Thymus (tissue), 11 donors: ENCODE data around the gene ACKR1. TPM values are rescaled to one million over a fixed set of nuclear protein-coding genes. Genes with fewer than 3 reads are reported as not detected.

Source experiments
- DNase-seq, 9 donors: peaks; one replicate each; pipeline ENCODE4 v3.0.0-alpha.2; 2013; ENCODE audit warnings: low spot score in 9 of 9, low read depth in 6 of 9, missing footprints in 1 of 9
- H3K27ac ChIP-seq, 2 donors: one replicate each; pipeline ENCODE4 v1.5.1; 2013; ENCODE audit warnings: control low read depth in 1 of 2, low read depth in 1 of 2, low read length in 1 of 2, mild to moderate bottlenecking in 1 of 2, moderate library complexity in 1 of 2
- H3K27me3 ChIP-seq, 2 donors: one replicate each; pipeline ENCODE4 v1.5.1; 2013; ENCODE audit warnings: low read length in 1 of 2; ENCODE audit not compliant: control insufficient read depth in 2 of 2, insufficient read depth in 1 of 2
- H3K36me3 ChIP-seq, 2 donors: one replicate each; pipeline ENCODE4 v1.5.1; 2013; ENCODE audit warnings: low read length in 1 of 2, mild to moderate bottlenecking in 1 of 2, moderate library complexity in 1 of 2; ENCODE audit not compliant: control insufficient read depth in 2 of 2, insufficient read depth in 2 of 2
- H3K4me1 ChIP-seq, 2 donors: one replicate each; pipeline ENCODE4 v1.5.1; 2013; ENCODE audit warnings: low read length in 2 of 2; ENCODE audit not compliant: control insufficient read depth in 2 of 2, insufficient read depth in 2 of 2
- H3K4me3 ChIP-seq, 2 donors: one replicate each; pipeline ENCODE4 v1.5.1; 2013; ENCODE audit warnings: low read length in 2 of 2, control low read depth in 1 of 2, mild to moderate bottlenecking in 1 of 2
- H3K9me3 ChIP-seq, 2 donors: one replicate each; pipeline ENCODE4 v1.5.1; 2013; ENCODE audit warnings: low read length in 1 of 2, mild to moderate bottlenecking in 1 of 2; ENCODE audit not compliant: control insufficient read depth in 2 of 2, insufficient read depth in 1 of 2
- WGBS: extraction: QIAGEN DNeasy Blood & Tissue Kit; methylation state at CpG from one replicate; pipeline ENCODE4 v1.1.7; 2013; 5-methylcytosine and 5-hydroxymethylcytosine counted together
- polyA plus RNA-seq: library from polyadenylated mRNA; stranded (reverse); fragments of 200-250 nt; gene quantifications from one replicate; pipeline ENCODE4 v1.2.3, GENCODE V29; 2013
- total RNA-seq: library from RNA; stranded (reverse); fragments of 120-200 nt; gene quantifications from one replicate; pipeline ENCODE4 v1.2.4, GENCODE V29; 2013
- donor health status: healthy.

The ACKR1 gene
- total and polyA plus RNA-seq, 2 donors: 11.6 to 44.4 TPM

DNA sequence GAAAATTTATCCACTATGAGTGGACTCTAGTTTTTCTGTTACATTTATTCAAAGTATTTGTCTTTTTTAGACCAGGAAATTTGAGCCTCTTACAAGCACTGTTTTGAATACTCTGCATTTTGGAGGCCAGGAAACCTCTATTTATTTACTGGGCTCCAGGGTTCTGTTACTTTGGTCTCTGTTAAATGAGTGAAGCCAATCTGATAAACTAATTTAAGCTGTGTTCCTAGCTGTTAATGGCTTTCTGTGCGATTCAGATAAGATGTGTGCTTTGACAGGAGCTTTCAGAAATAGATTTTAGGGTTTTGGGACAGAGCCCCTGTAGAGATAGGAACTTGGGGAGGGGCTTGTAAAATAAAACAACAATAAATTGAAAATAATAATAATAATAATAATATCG is 23.9 kb downstream of the ACKR1 start:
- WGBS: 84% methylated on average over 2 of the region's 2 CpGs
- no peak overlapping the region for H3K27ac ChIP-seq
- no peaks in the 10 kb centered on the region for H3K27me3 ChIP-seq
- H3K9me3 ChIP-seq: no peaks in the 10 kb centered on the region
- no peaks in the 10 kb centered on the region for H3K36me3 ChIP-seq
- H3K4me3 ChIP-seq: no peak overlapping the region
- no peak for DNase-seq
- no peaks in the 10 kb centered on the region for H3K4me1 ChIP-seq

- no peaks in the 10 kb centered on the region for H3K27me3 ChIP-seq
- H3K9me3 ChIP-seq: no peaks in the 10 kb centered on the region
- H3K36me3 ChIP-seq: no peaks in the 10 kb centered on the region
- 95% methylated on average over 8 of the region's 8 CpGs for WGBS
- H3K4me3 ChIP-seq: no peak overlapping the region
- H3K4me1 ChIP-seq: no peaks in the 10 kb centered on the region
- H3K27ac ChIP-seq: no peak overlapping the region
- DNase-seq: no peak
Observed at GRCh38 chr1:159229260-159229885, 24.7 kb downstream of the ACKR1 start.

DNA sequence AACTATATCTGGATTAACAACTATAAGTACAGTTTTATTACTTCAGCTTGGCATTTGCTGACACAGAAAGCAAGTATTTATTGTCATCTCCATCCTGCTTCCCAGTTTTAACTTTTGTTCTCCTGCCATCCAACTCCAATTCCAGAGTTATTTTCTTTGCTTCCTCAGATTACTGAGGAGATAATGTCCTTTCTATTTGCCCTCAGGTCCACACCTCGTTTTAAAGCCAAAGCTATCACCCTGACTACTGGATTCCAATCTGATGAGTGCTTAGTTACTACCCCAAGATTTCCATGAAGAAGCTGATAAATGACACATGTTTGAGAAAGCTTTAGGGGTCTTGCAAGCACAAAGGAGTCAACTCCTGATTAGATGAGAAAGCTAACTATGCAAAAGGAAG is 25.2 kb downstream of the ACKR1 start:
- Histone ChIP-seq H3K4me3 (no peak overlapping the region), H3K36me3 (no peaks in the 10 kb centered on the region), H3K27me3 (no peaks in the 10 kb centered on the region), H3K4me1 (no peaks in the 10 kb centered on the region), H3K27ac (no peak overlapping the region), H3K9me3 (no peaks in the 10 kb centered on the region)
- WGBS: 54% methylated on average over 1 of the region's 1 CpG
- DNase-seq: no peak

DNA sequence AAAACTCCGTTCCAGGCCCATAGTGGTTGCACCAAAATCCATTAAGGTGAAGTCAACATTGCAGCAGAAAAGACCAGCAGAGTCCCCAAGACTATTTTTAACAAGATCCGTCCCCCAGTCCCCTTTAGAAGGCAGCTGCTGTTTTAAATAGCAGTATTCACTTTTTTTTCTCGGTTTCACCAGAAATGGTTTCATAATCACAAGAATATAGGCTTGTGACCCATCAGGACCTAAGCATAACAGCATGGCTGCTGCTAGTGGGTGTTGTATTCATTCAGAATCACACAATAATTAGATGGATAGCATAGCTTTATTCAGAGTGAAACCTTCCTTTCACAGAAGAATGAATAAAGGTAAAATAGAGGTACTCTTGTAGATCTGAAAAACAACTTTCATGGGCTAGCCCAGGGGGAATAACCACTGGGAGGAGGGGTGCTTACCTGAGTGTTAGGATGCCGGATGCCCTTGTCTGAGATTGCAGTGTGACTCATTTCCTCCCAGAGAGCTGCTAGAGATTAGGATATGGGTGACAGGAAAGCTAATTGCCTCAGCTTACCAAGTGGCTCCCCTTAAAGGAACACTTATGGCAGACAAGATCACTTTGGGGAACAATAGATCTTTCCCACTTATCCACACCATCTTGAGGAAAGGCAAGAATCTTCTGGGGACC is 35.0 kb downstream of the ACKR1 start:
- Histone ChIP-seq H3K9me3 (no peaks in the 10 kb centered on the region), H3K4me1 (no peaks in the 10 kb centered on the region), H3K27me3 (no peaks in the 10 kb centered on the region), H3K27ac (no peak overlapping the region), H3K36me3 (no peaks in the 10 kb centered on the region), H3K4me3 (no peak overlapping the region)
- WGBS: 84% methylated on average over 4 of the region's 4 CpGs
- no peak for DNase-seq

DNA sequence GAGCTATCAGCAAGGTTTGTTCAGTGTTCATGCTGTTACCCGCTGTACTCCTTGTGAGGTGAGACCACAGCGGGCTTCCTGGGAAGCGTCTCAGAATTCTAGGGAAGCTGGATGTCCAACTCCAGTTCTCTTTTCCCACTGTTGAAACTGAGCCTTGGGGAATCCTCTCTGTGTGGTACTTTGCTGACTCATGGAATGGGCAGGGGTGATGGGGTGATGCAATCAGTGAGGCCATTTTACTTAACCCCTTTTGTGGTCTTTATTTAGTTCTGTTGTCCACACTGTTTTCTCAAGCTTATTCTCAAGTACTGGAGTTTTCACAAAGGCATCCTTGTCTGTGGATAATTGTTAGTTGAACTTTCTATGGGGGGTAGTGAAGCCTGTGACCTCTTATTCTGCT is 42.6 kb downstream of the ACKR1 start:
- Histone ChIP-seq H3K27me3 (no peaks in the 10 kb centered on the region), H3K4me3 (no peak overlapping the region), H3K4me1 (no peaks in the 10 kb centered on the region), H3K36me3 (no peaks in the 10 kb centered on the region), H3K27ac (no peak overlapping the region), H3K9me3 (peaks cover 0 to 9% of the 10 kb centered on the region in 2 donors)
- 80% methylated on average over 3 of the region's 3 CpGs for WGBS
- no peak for DNase-seq

DNA sequence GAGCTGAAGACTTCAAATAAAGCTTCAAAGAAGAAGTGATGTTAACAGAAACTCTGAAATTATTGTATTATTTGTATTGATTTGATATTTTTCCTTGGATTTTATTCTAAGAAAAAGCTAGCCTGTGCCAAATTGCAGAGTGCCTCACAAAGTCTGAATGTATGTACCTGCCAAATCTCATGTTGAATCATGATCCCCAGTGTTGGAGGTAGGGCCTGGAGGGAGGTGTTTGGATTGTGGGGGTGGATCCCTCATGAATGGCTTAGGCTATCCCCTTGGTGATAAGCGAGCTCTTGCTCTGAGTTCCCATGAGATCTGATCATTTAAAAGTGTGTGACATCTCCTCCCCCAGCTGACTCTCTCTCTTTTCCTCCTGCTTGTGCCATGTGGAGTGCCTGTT is 43.6 kb downstream of the ACKR1 start:
- no peaks in the 10 kb centered on the region for H3K36me3 ChIP-seq
- no peak for DNase-seq
- H3K27me3 ChIP-seq: no peaks in the 10 kb centered on the region
- H3K27ac ChIP-seq: no peak overlapping the region
- no peak overlapping the region for H3K4me3 ChIP-seq
- 88% methylated on average over 1 of the region's 1 CpG for WGBS
- peaks cover 0 to 9% of the 10 kb centered on the region in 2 donors for H3K9me3 ChIP-seq
- H3K4me1 ChIP-seq: no peaks in the 10 kb centered on the region

- H3K27me3 ChIP-seq: no peaks in the 10 kb centered on the region
- no peak overlapping the region for H3K27ac ChIP-seq
- DNase-seq: no peak
- no peak overlapping the region for H3K4me3 ChIP-seq
- no peaks in the 10 kb centered on the region for H3K4me1 ChIP-seq
- H3K9me3 ChIP-seq: peaks cover 0 to 9% of the 10 kb centered on the region in 2 donors
- 84% methylated on average over 8 of the region's 8 CpGs for WGBS
- H3K36me3 ChIP-seq: no peaks in the 10 kb centered on the region
Observed at GRCh38 chr1:159250638-159251216, 46.1 kb downstream of the ACKR1 start.

Other genes starting within 250 kb of the ACKR1 start
- 204 TPM for gene IFI16, start 195.0 kb upstream of the ACKR1 start, total RNA-seq
- gene IFI16, start 195.0 kb upstream of the ACKR1 start, polyA plus RNA-seq: 254 TPM
- 3.8 TPM for gene AIM2, start 128.1 kb upstream of the ACKR1 start, total RNA-seq
- gene AIM2, start 128.1 kb upstream of the ACKR1 start, polyA plus RNA-seq: 7.6 TPM
- gene CADM3, start 33.3 kb upstream of the ACKR1 start, total RNA-seq: 0.42 TPM
- 1.1 TPM for gene CADM3, start 33.3 kb upstream of the ACKR1 start, polyA plus RNA-seq
- 1.0 TPM for gene FCER1A, start 97.5 kb downstream of the ACKR1 start, total RNA-seq
- gene FCER1A, start 97.5 kb downstream of the ACKR1 start, polyA plus RNA-seq: 3.3 TPM
- not detected for gene OR10J4, start 227.3 kb downstream of the ACKR1 start, total RNA-seq
- gene OR10J4, start 227.3 kb downstream of the ACKR1 start, polyA plus RNA-seq: not detected
- not detected for gene OR10J1, start 234.8 kb downstream of the ACKR1 start, total RNA-seq
- 0.05 TPM for gene OR10J1, start 234.8 kb downstream of the ACKR1 start, polyA plus RNA-seq